T-helper 2 cell treated with Interferon-gamma antibody and Interleukin-4, amounts not matched to agents 5 μg/mL and 100 μg/mL, for 36 hours (primary cell): ENCODE measurements around the gene CFAP97.
A peak's percentile ranks its signal among the peaks of the same experiment; 100 is the strongest.
"Not testable (repeated sequence)": the region's sequence is repeated elsewhere in the genome, so short reads cannot be mapped to it uniquely, and the experiment has no call there.

Experiments used
- DNase-seq: peaks from one replicate; pipeline ENCODE4 v3.0.0; 2021; ENCODE audit warnings: low spot score
- H3K27ac Mint-ChIP-seq: one replicate; pipeline ENCODE4 v1.8.0; 2021; ENCODE audit warnings: mild to moderate bottlenecking, mixed read lengths
- H3K27me3 Mint-ChIP-seq: one replicate; pipeline ENCODE4 v1.8.0; 2021; ENCODE audit warnings: low read depth, mixed read lengths
- H3K36me3 Mint-ChIP-seq: one replicate; pipeline ENCODE4 v1.8.0; 2021; ENCODE audit warnings: low read depth, mixed read lengths
- H3K4me1 Mint-ChIP-seq: one replicate; pipeline ENCODE4 v1.8.0; 2021; ENCODE audit warnings: low read depth, mixed read lengths
- H3K4me3 Mint-ChIP-seq: one replicate; pipeline ENCODE4 v1.8.0; 2022; ENCODE audit warnings: mild to moderate bottlenecking, moderate library complexity, mixed read lengths
- H3K9me3 Mint-ChIP-seq: one replicate; pipeline ENCODE4 v1.8.0; 2021; ENCODE audit warnings: mixed read lengths

The CFAP97 gene

GRCh38 chr4:185128272-185129119, 75.3 kb downstream of the CFAP97 start:
- DNase-seq, result peak; percentile 10
- Mint-ChIP-seq H3K27me3 (peaks cover 57% of the 10 kb centered on the region), H3K27ac (no peak overlapping the region), H3K4me3 (peak overlapping the region; percentile 58), H3K36me3 (no peaks in the 10 kb centered on the region), H3K4me1 (peaks cover 6% of the 10 kb centered on the region), H3K9me3 (no peaks in the 10 kb centered on the region)

GRCh38 chr4:185127021-185127925, 76.5 kb downstream of the CFAP97 start:
- H3K27me3 Mint-ChIP-seq, result peaks cover 66% of the 10 kb centered on the region
- H3K4me1 Mint-ChIP-seq, result peaks cover 11% of the 10 kb centered on the region
- no peak overlapping the region for H3K27ac Mint-ChIP-seq
- DNase-seq, result no peak
- H3K9me3 Mint-ChIP-seq, result no peaks in the 10 kb centered on the region
- peak overlapping the region; percentile 56 for H3K4me3 Mint-ChIP-seq
- no peaks in the 10 kb centered on the region for H3K36me3 Mint-ChIP-seq

GRCh38 chr4:185124006-185124405, 79.8 kb downstream of the CFAP97 start:
- H3K27me3 Mint-ChIP-seq, result peaks cover 62% of the 10 kb centered on the region
- DNase-seq, result no peak
- no peaks in the 10 kb centered on the region for H3K9me3 Mint-ChIP-seq
- H3K36me3 Mint-ChIP-seq, result no peaks in the 10 kb centered on the region
- H3K27ac Mint-ChIP-seq, result no peak overlapping the region
- no peak overlapping the region for H3K4me3 Mint-ChIP-seq
- H3K4me1 Mint-ChIP-seq, result peaks cover 9% of the 10 kb centered on the region

- Mint-ChIP-seq H3K4me1 (peaks cover 4% of the 10 kb centered on the region), H3K36me3 (no peaks in the 10 kb centered on the region), H3K9me3 (no peaks in the 10 kb centered on the region), H3K27ac (no peak overlapping the region), H3K27me3 (peaks cover 66% of the 10 kb centered on the region), H3K4me3 (no peak overlapping the region)
- DNase-seq, result no peak
Measured at GRCh38 chr4:185122681-185123345, 81.0 kb downstream of the CFAP97 start.

- Mint-ChIP-seq H3K9me3 (no peaks in the 10 kb centered on the region), H3K27ac (no peak overlapping the region), H3K4me3 (no peak overlapping the region), H3K27me3 (peaks cover 64% of the 10 kb centered on the region), H3K4me1 (peaks cover 4% of the 10 kb centered on the region), H3K36me3 (no peaks in the 10 kb centered on the region)
- DNase-seq, result no peak
Measured at GRCh38 chr4:185120631-185120946, 83.2 kb downstream of the CFAP97 start.

GRCh38 chr4:185119927-185120630, 83.7 kb downstream of the CFAP97 start:
- DNase-seq, result no peak
- Mint-ChIP-seq H3K4me3 (no peak overlapping the region), H3K27ac (no peak overlapping the region), H3K27me3 (peaks cover 61% of the 10 kb centered on the region), H3K36me3 (no peaks in the 10 kb centered on the region), H3K9me3 (no peaks in the 10 kb centered on the region), H3K4me1 (peaks cover 4% of the 10 kb centered on the region)

- H3K4me1 Mint-ChIP-seq, H3K9me3 Mint-ChIP-seq, DNase-seq, H3K4me3 Mint-ChIP-seq, H3K36me3 Mint-ChIP-seq, H3K27ac Mint-ChIP-seq: not testable (repeated sequence)
- peaks cover 55% of the 10 kb centered on the region for H3K27me3 Mint-ChIP-seq
Measured at GRCh38 chr4:185119467-185119866, 84.3 kb downstream of the CFAP97 start.

- Mint-ChIP-seq H3K4me1 (peaks cover 4% of the 10 kb centered on the region), H3K27me3 (peaks cover 53% of the 10 kb centered on the region), H3K36me3 (no peaks in the 10 kb centered on the region), H3K9me3 (no peaks in the 10 kb centered on the region), H3K27ac (no peak overlapping the region), H3K4me3 (no peak overlapping the region)
- no peak for DNase-seq
Measured at GRCh38 chr4:185118876-185119275, 84.9 kb downstream of the CFAP97 start.

- H3K4me1 Mint-ChIP-seq, result no peaks in the 10 kb centered on the region
- H3K27ac Mint-ChIP-seq, result no peak overlapping the region
- no peak for DNase-seq
- H3K27me3 Mint-ChIP-seq, result peaks cover 43% of the 10 kb centered on the region
- H3K9me3 Mint-ChIP-seq, result no peaks in the 10 kb centered on the region
- no peak overlapping the region for H3K4me3 Mint-ChIP-seq
- no peaks in the 10 kb centered on the region for H3K36me3 Mint-ChIP-seq
Measured at GRCh38 chr4:185117300-185117934, 86.4 kb downstream of the CFAP97 start.

- DNase-seq, result no peak
- no peaks in the 10 kb centered on the region for H3K4me1 Mint-ChIP-seq
- no peaks in the 10 kb centered on the region for H3K9me3 Mint-ChIP-seq
- H3K27ac Mint-ChIP-seq, result no peak overlapping the region
- H3K36me3 Mint-ChIP-seq, result no peaks in the 10 kb centered on the region
- peaks cover 39% of the 10 kb centered on the region for H3K27me3 Mint-ChIP-seq
- H3K4me3 Mint-ChIP-seq, result no peak overlapping the region
Measured at GRCh38 chr4:185115827-185116232, 88.0 kb downstream of the CFAP97 start.

- H3K4me1 Mint-ChIP-seq, result no peaks in the 10 kb centered on the region
- H3K4me3 Mint-ChIP-seq, result no peak overlapping the region
- DNase-seq, result no peak
Measured at GRCh38 chr4:185113340-185113739, 90.5 kb downstream of the CFAP97 start.

GRCh38 chr4:185112104-185112503, 91.7 kb downstream of the CFAP97 start:
- Mint-ChIP-seq H3K27me3 (peaks cover 32% of the 10 kb centered on the region), H3K4me1 (no peaks in the 10 kb centered on the region), H3K4me3 (no peak overlapping the region), H3K36me3 (no peaks in the 10 kb centered on the region), H3K27ac (no peak overlapping the region), H3K9me3 (no peaks in the 10 kb centered on the region)
- no peak for DNase-seq

More at GRCh38 chr4:185113340-185113739, 90.5 kb downstream of the CFAP97 start:
- no peaks in the 10 kb centered on the region for H3K9me3 Mint-ChIP-seq
- peaks cover 33% of the 10 kb centered on the region for H3K27me3 Mint-ChIP-seq
- H3K36me3 Mint-ChIP-seq, result no peaks in the 10 kb centered on the region
- no peak overlapping the region for H3K27ac Mint-ChIP-seq

GRCh38 chr4:185110375-185110823, 93.4 kb downstream of the CFAP97 start:
- Mint-ChIP-seq H3K27me3 (peaks cover 31% of the 10 kb centered on the region), H3K36me3 (no peaks in the 10 kb centered on the region), H3K27ac (no peak overlapping the region), H3K4me3 (no peak overlapping the region), H3K4me1 (no peaks in the 10 kb centered on the region), H3K9me3 (no peaks in the 10 kb centered on the region)
- no peak for DNase-seq
